ENCODE data around the gene ZFP36.

- TF ChIP-seq GATA2 (IDR thresholded peaks at IDR 0.05; ENCODE audit: low read depth, low read length) (no peak), GATA3 (IDR thresholded peaks at IDR 0.05; ENCODE audit: low read depth, low read length) (no peak)
These were observed 16.8 kb downstream of the ZFP36 start for GRCh38 chr19:39423258-39424086.

Measured in SH-SY5Y (cell line).